Duodenal mucosa (tissue), 2 donors: ENCODE results near the gene ASGR2.
"Not testable (repeated sequence)": the region's sequence is repeated elsewhere in the genome, so short reads cannot be mapped to it uniquely, and the experiment has no call there.

ENCODE experiments used
- H3K27ac ChIP-seq: one replicate; pipeline ENCODE4 v1.7.0; 2013; ENCODE audit warnings: low read depth, low read length
- H3K27me3 ChIP-seq, 2 donors: one replicate each; pipeline ENCODE4 v1.7.0; 2013; ENCODE audit warnings: low read length in 2 of 2, control low read depth in 1 of 2; ENCODE audit not compliant: insufficient read depth in 2 of 2, control insufficient read depth in 1 of 2
- H3K36me3 ChIP-seq, 2 donors: one replicate each; pipeline ENCODE4 v1.7.0; 2013; ENCODE audit warnings: low read length in 2 of 2, control low read depth in 1 of 2; ENCODE audit not compliant: insufficient read depth in 2 of 2, control insufficient read depth in 1 of 2
- H3K4me1 ChIP-seq, 2 donors: one replicate each; pipeline ENCODE4 v1.7.0; 2013; ENCODE audit warnings: low read length in 2 of 2, control low read depth in 1 of 2; ENCODE audit not compliant: insufficient read depth in 2 of 2, control insufficient read depth in 1 of 2
- H3K4me3 ChIP-seq, 2 donors: one replicate each; pipeline ENCODE4 v1.7.0; 2013; ENCODE audit warnings: low read length in 2 of 2, low read depth in 1 of 2
- H3K9ac ChIP-seq, 2 donors: one replicate each; pipeline ENCODE4 v1.7.0; 2013; ENCODE audit warnings: low read length in 2 of 2, low read depth in 1 of 2
- H3K9me3 ChIP-seq, 2 donors: one replicate each; pipeline ENCODE4 v1.7.0; 2013; ENCODE audit warnings: low read length in 2 of 2, control low read depth in 1 of 2; ENCODE audit not compliant: control insufficient read depth in 1 of 2

The ASGR2 gene

GRCh38 chr17:7137171-7137943 is 22.7 kb upstream of the ASGR2 start:
- Histone ChIP-seq H3K27me3 (peaks cover 0 to 4% of the 10 kb centered on the region in 2 donors), H3K4me3 (no peak overlapping the region), H3K36me3 (no peaks in the 10 kb centered on the region), H3K9me3 (no peaks in the 10 kb centered on the region), H3K9ac (no peak overlapping the region), H3K4me1 (peaks cover 7 to 17% of the 10 kb centered on the region in 2 donors), H3K27ac (no peak overlapping the region)

GRCh38 chr17:7136266-7136877 is 21.8 kb upstream of the ASGR2 start:
- peaks cover 7 to 14% of the 10 kb centered on the region in 2 donors for H3K4me1 ChIP-seq
- no peak overlapping the region for H3K4me3 ChIP-seq
- no peaks in the 10 kb centered on the region for H3K36me3 ChIP-seq
- peaks cover 0 to 4% of the 10 kb centered on the region in 2 donors for H3K27me3 ChIP-seq
- no peak overlapping the region for H3K27ac ChIP-seq
- H3K9me3 ChIP-seq: no peaks in the 10 kb centered on the region
- H3K9ac ChIP-seq: no peak overlapping the region

DNA sequence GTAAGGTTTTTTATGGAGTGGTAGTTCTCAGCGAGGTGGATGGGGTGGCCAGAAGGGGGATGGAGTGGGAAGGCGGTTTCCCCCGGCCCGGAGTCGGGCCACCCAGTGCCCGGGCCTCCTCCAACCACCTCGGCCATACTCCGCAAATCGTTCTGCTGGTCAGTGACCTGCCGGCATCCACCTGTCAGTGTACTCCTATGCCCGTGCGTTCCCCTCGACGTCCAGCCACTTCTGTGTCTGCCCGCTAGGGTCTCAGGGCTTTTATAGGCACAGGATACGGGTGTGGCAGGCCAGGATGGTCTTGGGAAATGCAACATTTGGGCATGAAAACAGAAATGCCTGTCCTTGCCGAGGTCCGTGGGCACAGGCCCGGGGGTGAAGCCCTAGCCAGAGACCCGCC is 19.3 kb upstream of the ASGR2 start:
- no peaks in the 10 kb centered on the region for H3K9me3 ChIP-seq
- peaks cover 0 to 4% of the 10 kb centered on the region in 2 donors for H3K27me3 ChIP-seq
- H3K9ac ChIP-seq: no peak overlapping the region
- H3K4me3 ChIP-seq: no peak overlapping the region
- H3K27ac ChIP-seq: no peak overlapping the region
- H3K36me3 ChIP-seq: no peaks in the 10 kb centered on the region
- H3K4me1 ChIP-seq: peaks cover 0 to 4% of the 10 kb centered on the region in 2 donors

DNA sequence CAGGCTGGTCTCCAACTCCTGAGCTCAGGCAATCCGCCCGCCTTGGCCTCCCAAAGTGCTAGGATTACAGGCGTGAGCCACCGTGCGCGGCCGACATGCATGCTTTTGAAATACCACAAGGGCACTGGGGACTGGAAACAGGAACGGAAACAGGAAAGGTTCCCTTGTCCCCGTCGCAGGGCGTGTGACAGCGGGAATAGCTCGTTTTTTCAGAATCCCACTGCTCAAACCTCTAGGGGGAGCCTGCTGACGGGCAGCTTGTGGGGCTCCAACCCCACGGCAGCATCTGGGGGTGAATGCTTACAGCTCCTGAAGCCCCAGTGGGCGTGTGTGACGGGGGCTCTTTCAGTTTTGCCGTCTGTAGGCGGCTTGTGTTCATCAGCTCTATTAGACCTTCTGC is 18.8 kb upstream of the ASGR2 start:
- Histone ChIP-seq H3K4me3 (no peak overlapping the region), H3K27me3 (peaks cover 0 to 4% of the 10 kb centered on the region in 2 donors), H3K9me3 (no peaks in the 10 kb centered on the region), H3K4me1 (peaks cover 0 to 4% of the 10 kb centered on the region in 2 donors), H3K27ac (no peak overlapping the region), H3K9ac (no peak overlapping the region), H3K36me3 (no peaks in the 10 kb centered on the region)

GRCh38 chr17:7132511-7133094 is 18.0 kb upstream of the ASGR2 start:
- Histone ChIP-seq H3K36me3 (no peaks in the 10 kb centered on the region), H3K9ac (no peak overlapping the region), H3K27me3 (peaks cover 0 to 4% of the 10 kb centered on the region in 2 donors), H3K9me3 (no peaks in the 10 kb centered on the region), H3K27ac (no peak overlapping the region), H3K4me3 (no peak overlapping the region), H3K4me1 (peaks cover 0 to 4% of the 10 kb centered on the region in 2 donors)

DNA sequence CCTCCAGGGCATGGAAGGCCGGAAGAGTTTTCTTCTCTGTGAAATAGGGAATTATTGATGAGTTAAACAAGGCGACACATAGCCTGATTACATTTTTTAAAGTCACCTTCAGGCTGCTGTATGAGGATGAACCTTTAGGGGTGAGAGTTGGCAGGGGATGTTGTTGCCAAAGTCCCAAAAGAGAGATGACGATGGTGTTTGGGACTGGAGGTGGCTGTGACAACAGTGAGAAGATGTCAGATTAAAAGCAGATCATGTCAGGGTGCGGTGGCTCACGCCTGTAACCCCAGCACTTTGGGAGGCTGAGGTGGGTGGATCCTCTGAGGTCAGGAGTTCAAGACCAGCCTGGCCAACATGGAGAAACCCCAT is 16.8 kb upstream of the ASGR2 start:
- Histone ChIP-seq H3K27me3 (no peaks in the 10 kb centered on the region), H3K4me1 (peaks cover 0 to 4% of the 10 kb centered on the region in 2 donors), H3K27ac (no peak overlapping the region), H3K4me3 (no peak overlapping the region), H3K36me3 (no peaks in the 10 kb centered on the region), H3K9ac (no peak overlapping the region), H3K9me3 (no peaks in the 10 kb centered on the region)

GRCh38 chr17:7130621-7131422 is 16.2 kb upstream of the ASGR2 start:
- Histone ChIP-seq H3K4me1 (peaks cover 0 to 4% of the 10 kb centered on the region in 2 donors), H3K9ac (no peak overlapping the region), H3K27me3 (no peaks in the 10 kb centered on the region), H3K27ac (no peak overlapping the region), H3K9me3 (no peaks in the 10 kb centered on the region), H3K36me3 (no peaks in the 10 kb centered on the region), H3K4me3 (no peak overlapping the region)

- Histone ChIP-seq H3K36me3 (no peaks in the 10 kb centered on the region), H3K9ac (no peak overlapping the region), H3K27me3 (no peaks in the 10 kb centered on the region), H3K4me1 (peaks cover 0 to 4% of the 10 kb centered on the region in 2 donors), H3K27ac (no peak overlapping the region), H3K9me3 (no peaks in the 10 kb centered on the region), H3K4me3 (no peak overlapping the region)
These were observed 14.7 kb upstream of the ASGR2 start for GRCh38 chr17:7129311-7129710.

- Histone ChIP-seq H3K4me3 (no peak overlapping the region), H3K9ac (no peak overlapping the region), H3K27me3 (no peaks in the 10 kb centered on the region), H3K27ac (no peak overlapping the region), H3K36me3 (no peaks in the 10 kb centered on the region), H3K9me3 (no peaks in the 10 kb centered on the region), H3K4me1 (peaks cover 0 to 4% of the 10 kb centered on the region in 2 donors)
These were observed 13.5 kb upstream of the ASGR2 start for GRCh38 chr17:7128160-7128559.

- H3K36me3 ChIP-seq, H3K9ac ChIP-seq, H3K27ac ChIP-seq, H3K4me3 ChIP-seq, H3K27me3 ChIP-seq, H3K4me1 ChIP-seq, H3K9me3 ChIP-seq: not testable (repeated sequence)
These were observed 12.9 kb upstream of the ASGR2 start for GRCh38 chr17:7127501-7127900.
